H1 (cell line): Measurements from ENCODE around the gene SNTG2. TPM values are rescaled to one million over a fixed set of nuclear protein-coding genes. Genes with fewer than 3 reads are reported as not detected.

Experiments used
- BRCA1 ChIP-seq: IDR thresholded peaks from 2 replicates; pipeline ENCODE4 v1.6.1; 2012; ENCODE audit warnings: low read depth, low read length, improper control_type of control experiment
- PHF8 ChIP-seq: fragments of 200-600 bp; sonication (generic); conservative IDR thresholded peaks from 2 replicates; pipeline ENCODE4 v1.7.1; 2012; ENCODE audit warnings: low read depth, mild to moderate bottlenecking, inconsistent platforms, low read length, moderate library complexity
- RNF2 ChIP-seq: fragments of 200-900, 300-1000 bp; sonication (generic); IDR thresholded peaks from 2 replicates; pipeline ENCODE4 v1.7.1; 2016; ENCODE audit warnings: borderline replicate concordance, low read depth, mild to moderate bottlenecking, antibody characterized with exemption, low read length; ENCODE audit not compliant: poor library complexity, severe bottlenecking; ENCODE audit errors: missing control alignments
- YY1 ChIP-seq: IDR thresholded peaks from 2 replicates; pipeline ENCODE4 v1.6.1; 2011; ENCODE audit warnings: low read depth, mild to moderate bottlenecking, low read length
- polyA plus RNA-seq, 7 experiments: library from polyadenylated mRNA; depleted of rRNA in 3 of 7; stranded (reverse) in 5 of 7; unstranded in 2 of 7; fragments of >200 nt in 5 of 7; fragments of 200-250 nt in 2 of 7; gene quantifications; 1 replicate in 5 of 7; 2 replicates in 1 of 7; 4 replicates in 1 of 7; pipeline versions ENCODE4 v1.2.1 to v1.2.3, GENCODE V29; 2011 to 2013; ENCODE audit warnings: missing spikeins in 2 of 7, mixed read lengths in 2 of 7
- total RNA-seq: library from RNA; stranded (reverse); fragmentation: NEBNext Ultra II Directional; extraction: Animal tissue kit (Norgen Biotek cat#: 25700); gene quantifications from 2 replicates; pipeline ENCODE4 v1.2.1, GENCODE V29; 2021
- TF ChIP-seq, protein P1 (sequence below): IDR thresholded peaks from 2 replicates; pipeline ENCODE4 v1.6.1; 2012; ENCODE audit warnings: low read length, inconsistent platforms

The SNTG2 gene
- total and polyA plus RNA-seq, 2 of the 8 experiments (the other 6 are each of a cell fraction or from before 2014, with no cell fraction given): 6.6 to 18.1 TPM

GRCh38 chr2:933734-934295, 16.8 kb upstream of the SNTG2 start (continued):
- TF ChIP-seq, protein P1, sequence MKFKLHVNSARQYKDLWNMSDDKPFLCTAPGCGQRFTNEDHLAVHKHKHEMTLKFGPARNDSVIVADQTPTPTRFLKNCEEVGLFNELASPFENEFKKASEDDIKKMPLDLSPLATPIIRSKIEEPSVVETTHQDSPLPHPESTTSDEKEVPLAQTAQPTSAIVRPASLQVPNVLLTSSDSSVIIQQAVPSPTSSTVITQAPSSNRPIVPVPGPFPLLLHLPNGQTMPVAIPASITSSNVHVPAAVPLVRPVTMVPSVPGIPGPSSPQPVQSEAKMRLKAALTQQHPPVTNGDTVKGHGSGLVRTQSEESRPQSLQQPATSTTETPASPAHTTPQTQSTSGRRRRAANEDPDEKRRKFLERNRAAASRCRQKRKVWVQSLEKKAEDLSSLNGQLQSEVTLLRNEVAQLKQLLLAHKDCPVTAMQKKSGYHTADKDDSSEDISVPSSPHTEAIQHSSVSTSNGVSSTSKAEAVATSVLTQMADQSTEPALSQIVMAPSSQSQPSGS: no peak
- TF ChIP-seq RNF2 (no peak), YY1 (no peak), PHF8 (no peak), BRCA1 (no peak)
